GM12801 (cell line): ENCODE measurements around the gene ATPAF1.

ENCODE experiments used
- TF ChIP-seq, protein P1 (sequence below): IDR thresholded peaks from one replicate; pipeline ENCODE4 v1.5.1; 2011; ENCODE audit warnings: control low read depth; ENCODE audit not compliant: insufficient read length; ENCODE audit errors: extremely low read depth

ATPAF1 gene

GRCh38 chr1:46650491-46650890 lies 17.7 kb downstream of the ATPAF1 start:
- TF ChIP-seq, protein P1, sequence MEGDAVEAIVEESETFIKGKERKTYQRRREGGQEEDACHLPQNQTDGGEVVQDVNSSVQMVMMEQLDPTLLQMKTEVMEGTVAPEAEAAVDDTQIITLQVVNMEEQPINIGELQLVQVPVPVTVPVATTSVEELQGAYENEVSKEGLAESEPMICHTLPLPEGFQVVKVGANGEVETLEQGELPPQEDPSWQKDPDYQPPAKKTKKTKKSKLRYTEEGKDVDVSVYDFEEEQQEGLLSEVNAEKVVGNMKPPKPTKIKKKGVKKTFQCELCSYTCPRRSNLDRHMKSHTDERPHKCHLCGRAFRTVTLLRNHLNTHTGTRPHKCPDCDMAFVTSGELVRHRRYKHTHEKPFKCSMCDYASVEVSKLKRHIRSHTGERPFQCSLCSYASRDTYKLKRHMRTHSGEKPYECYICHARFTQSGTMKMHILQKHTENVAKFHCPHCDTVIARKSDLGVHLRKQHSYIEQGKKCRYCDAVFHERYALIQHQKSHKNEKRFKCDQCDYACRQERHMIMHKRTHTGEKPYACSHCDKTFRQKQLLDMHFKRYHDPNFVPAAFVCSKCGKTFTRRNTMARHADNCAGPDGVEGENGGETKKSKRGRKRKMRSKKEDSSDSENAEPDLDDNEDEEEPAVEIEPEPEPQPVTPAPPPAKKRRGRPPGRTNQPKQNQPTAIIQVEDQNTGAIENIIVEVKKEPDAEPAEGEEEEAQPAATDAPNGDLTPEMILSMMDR: no peak

GRCh38 chr1:46649764-46650163 lies 18.4 kb downstream of the ATPAF1 start:
- TF ChIP-seq, protein P1: no peak

DNA sequence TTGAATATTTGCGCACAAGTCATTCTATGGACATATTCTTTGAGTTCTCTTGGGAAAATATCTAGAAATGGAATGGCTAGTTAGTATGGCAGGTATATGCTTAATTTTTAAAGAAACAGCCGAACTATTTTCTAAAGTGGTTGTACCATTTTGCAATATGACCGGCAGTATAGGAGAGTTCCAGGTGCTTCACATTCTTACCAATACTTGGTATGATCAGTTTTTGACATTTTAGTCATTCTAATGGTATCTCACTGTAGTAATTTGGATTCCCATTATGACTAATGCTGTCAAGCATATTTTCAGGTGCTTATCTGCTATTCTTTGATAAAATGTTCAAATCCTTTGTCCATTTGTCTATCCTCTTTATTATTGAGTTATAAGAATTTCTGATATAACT lies 20.6 kb downstream of the ATPAF1 start:
- TF ChIP-seq, protein P1: no peak

DNA sequence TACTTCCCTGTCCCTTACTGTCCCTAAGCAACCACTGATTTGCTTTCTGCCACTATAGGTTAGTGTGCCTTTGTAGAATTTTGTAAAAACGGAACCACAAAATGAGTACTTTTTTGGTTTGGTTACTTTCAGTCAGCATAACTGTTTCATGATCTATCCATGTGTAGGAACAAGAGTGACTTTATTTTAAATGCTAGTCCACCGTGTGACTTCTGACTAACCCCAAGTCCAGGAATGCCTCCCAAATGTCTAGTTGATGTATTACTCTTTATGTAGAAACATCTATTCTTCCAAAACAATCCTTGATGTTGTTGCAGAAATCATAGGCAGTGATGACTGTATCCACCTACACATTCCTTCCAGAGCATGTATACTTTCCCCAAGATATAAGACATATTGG lies 21.3 kb downstream of the ATPAF1 start:
- TF ChIP-seq, protein P1: no peak

- TF ChIP-seq, protein P1: no peak
Observed at GRCh38 chr1:46646331-46646730, 21.8 kb downstream of the ATPAF1 start.

DNA sequence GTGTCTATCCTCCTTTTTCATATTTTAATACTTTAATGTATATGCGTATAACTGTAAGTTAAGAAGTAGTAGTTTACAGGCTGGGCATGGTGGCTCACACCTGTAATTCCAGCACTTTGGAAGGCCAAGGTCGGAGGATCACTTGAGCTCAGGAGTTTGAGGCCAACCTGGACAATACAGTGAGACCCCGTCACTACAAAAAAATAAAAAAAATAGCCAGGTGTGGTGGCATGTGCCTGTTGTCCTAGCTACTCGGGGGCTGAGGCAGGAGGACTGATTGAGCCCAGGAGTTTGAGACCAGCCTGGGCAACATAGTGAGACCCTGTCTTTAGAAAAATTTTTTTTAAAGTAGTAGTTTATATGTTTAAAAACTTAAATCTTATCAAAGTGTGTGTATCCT lies 22.3 kb downstream of the ATPAF1 start:
- TF ChIP-seq, protein P1: no peak

GRCh38 chr1:46643368-46643775 lies 24.8 kb downstream of the ATPAF1 start:
- TF ChIP-seq, protein P1: no peak
